ENCODE measurements around the gene MPLKIP. TPM values are rescaled to one million over a fixed set of nuclear protein-coding genes. Genes with fewer than 3 reads are reported as not detected.
A peak's percentile ranks its signal among the peaks of the same experiment; 100 is the strongest.
"Not testable (repeated sequence)": the region's sequence is repeated elsewhere in the genome, so short reads cannot be mapped to it uniquely, and the experiment has no call there.

MPLKIP gene
- 10 to 100 TPM; 24.8 to 42.0 TPM for total RNA-seq

- H3K27ac Mint-ChIP-seq = peak within 1 kb of the TSS; percentile 91 to 97
- ATAC-seq (peak; percentile 88 to 91), DNase-seq (ENCODE audit: low spot score in 2 of 2) (peak; percentile 88)
- H3K9me3 Mint-ChIP-seq = no peaks in the 10 kb centered on the region
- H3K36me3 Mint-ChIP-seq = peaks cover 0 to 9% of the 10 kb centered on the region in 2 donors
Observed at GRCh38 chr7:40134428-40135316, at the start of gene MPLKIP, which contains the start of gene SUGCT. TSS of gene MPLKIP (minus strand) at chr7:40134622. CDS start at chr7:40134567, 55 bp downstream. TSS of gene SUGCT (plus strand) at chr7:40135005.

GRCh38 chr7:40182452-40182851 lies 48.0 kb upstream of the MPLKIP start:
- Mint-ChIP-seq H3K9me3 (no peaks in the 10 kb centered on the region), H3K27ac (no peak overlapping the region), H3K36me3 (no peaks in the 10 kb centered on the region)
- ATAC-seq = no peak
- DNase-seq (ENCODE audit: low spot score in 2 of 2) = no peak

GRCh38 chr7:40177071-40177470 lies 42.6 kb upstream of the MPLKIP start:
- Mint-ChIP-seq H3K36me3 (no peaks in the 10 kb centered on the region), H3K27ac (no peak overlapping the region), H3K9me3 (no peaks in the 10 kb centered on the region)
- DNase-seq (ENCODE audit: low spot score in 2 of 2) (no peak), ATAC-seq (no peak)

- Mint-ChIP-seq H3K36me3 (no peaks in the 10 kb centered on the region), H3K9me3 (no peaks in the 10 kb centered on the region), H3K27ac (peak overlapping the region in 1 of 2 donors; percentile 36)
- ATAC-seq (no peak), DNase-seq (ENCODE audit: low spot score in 2 of 2) (no peak)
Observed at GRCh38 chr7:40175725-40176510, 41.5 kb upstream of the MPLKIP start.

DNA sequence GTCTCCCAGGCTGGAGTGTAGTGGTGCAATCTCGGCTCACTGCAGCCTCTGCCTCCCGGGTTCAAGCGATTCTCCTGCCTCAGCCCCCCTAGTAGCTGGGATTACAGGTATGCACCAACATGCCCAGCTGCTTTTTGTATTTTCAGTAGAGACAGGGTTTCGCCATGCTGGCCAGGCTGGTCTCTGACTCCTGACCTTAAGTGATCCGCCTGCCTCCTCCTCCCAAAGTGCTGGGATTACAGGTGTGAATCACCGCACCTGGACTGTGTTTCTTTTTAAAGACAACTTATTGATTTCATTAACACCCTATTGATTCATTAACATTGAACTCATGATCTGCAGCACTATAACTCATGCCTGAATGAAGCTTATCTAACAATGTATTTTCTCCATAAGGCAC lies 40.8 kb upstream of the MPLKIP start:
- H3K27ac Mint-ChIP-seq; ATAC-seq; H3K9me3 Mint-ChIP-seq; H3K36me3 Mint-ChIP-seq; DNase-seq (ENCODE audit: low spot score in 2 of 2): not testable (repeated sequence)

- H3K9me3 Mint-ChIP-seq; DNase-seq (ENCODE audit: low spot score in 2 of 2); H3K27ac Mint-ChIP-seq; H3K36me3 Mint-ChIP-seq; ATAC-seq: not testable (repeated sequence)
Observed at GRCh38 chr7:40173121-40173520, 38.7 kb upstream of the MPLKIP start.

- ATAC-seq; H3K36me3 Mint-ChIP-seq; H3K27ac Mint-ChIP-seq; DNase-seq (ENCODE audit: low spot score in 2 of 2); H3K9me3 Mint-ChIP-seq: not testable (repeated sequence)
Observed at GRCh38 chr7:40168266-40168665, 33.8 kb upstream of the MPLKIP start.

GRCh38 chr7:40167291-40167690 lies 32.9 kb upstream of the MPLKIP start:
- ATAC-seq (no peak), DNase-seq (ENCODE audit: low spot score in 2 of 2) (no peak)
- H3K9me3 Mint-ChIP-seq = no peaks in the 10 kb centered on the region
- no peak overlapping the region for H3K27ac Mint-ChIP-seq
- H3K36me3 Mint-ChIP-seq = no peaks in the 10 kb centered on the region

GRCh38 chr7:40165216-40165615 lies 30.8 kb upstream of the MPLKIP start:
- DNase-seq (ENCODE audit: low spot score in 2 of 2) (no peak), ATAC-seq (no peak)
- H3K36me3 Mint-ChIP-seq = no peaks in the 10 kb centered on the region
- no peaks in the 10 kb centered on the region for H3K9me3 Mint-ChIP-seq
- H3K27ac Mint-ChIP-seq = no peak overlapping the region

DNA sequence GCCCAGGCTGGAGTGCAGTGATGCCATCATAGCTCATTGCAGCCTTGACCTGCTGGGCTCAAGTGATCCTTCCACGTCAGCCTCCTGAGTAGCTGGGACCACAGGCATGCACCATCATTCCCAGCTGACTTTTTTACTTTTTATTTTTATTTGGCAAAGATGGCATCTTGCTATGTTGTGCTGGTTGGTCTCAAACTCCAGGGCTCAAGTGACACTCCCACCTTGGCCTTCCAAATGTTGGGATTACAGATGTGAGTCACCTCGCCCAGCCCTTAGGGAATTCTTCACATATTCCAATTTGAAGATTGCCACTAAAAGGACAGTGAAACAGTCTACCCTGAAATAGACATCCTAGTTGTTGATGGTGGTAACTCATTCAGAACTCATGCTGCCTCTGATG lies 28.1 kb upstream of the MPLKIP start:
- no peaks in the 10 kb centered on the region for H3K36me3 Mint-ChIP-seq
- no peak for ATAC-seq
- no peaks in the 10 kb centered on the region for H3K9me3 Mint-ChIP-seq

GRCh38 chr7:40156988-40157387 lies 22.6 kb upstream of the MPLKIP start:
- Mint-ChIP-seq H3K36me3 (no peaks in the 10 kb centered on the region), H3K9me3 (no peaks in the 10 kb centered on the region), H3K27ac (no peak overlapping the region)
- DNase-seq (ENCODE audit: low spot score in 2 of 2) (no peak), ATAC-seq (no peak)

More for the DNA sequence above, 28.1 kb upstream of the MPLKIP start:
- no peak for DNase-seq (ENCODE audit: low spot score in 2 of 2)
- H3K27ac Mint-ChIP-seq = no peak overlapping the region

GRCh38 chr7:40151504-40151903 lies 17.1 kb upstream of the MPLKIP start:
- no peak for ATAC-seq
- no peaks in the 10 kb centered on the region for H3K9me3 Mint-ChIP-seq
- DNase-seq (ENCODE audit: low spot score in 2 of 2) = no peak
- H3K27ac Mint-ChIP-seq = peak overlapping the region in 1 of 2 donors; percentile 38
- no peaks in the 10 kb centered on the region for H3K36me3 Mint-ChIP-seq

GRCh38 chr7:40148671-40149070 lies 14.2 kb upstream of the MPLKIP start:
- no peaks in the 10 kb centered on the region for H3K36me3 Mint-ChIP-seq
- ATAC-seq (no peak), DNase-seq (ENCODE audit: low spot score in 2 of 2) (no peak)
- no peak overlapping the region for H3K27ac Mint-ChIP-seq
- H3K9me3 Mint-ChIP-seq = no peaks in the 10 kb centered on the region

- H3K9me3 Mint-ChIP-seq; DNase-seq (ENCODE audit: low spot score in 2 of 2); ATAC-seq; H3K36me3 Mint-ChIP-seq; H3K27ac Mint-ChIP-seq: not testable (repeated sequence)
Observed at GRCh38 chr7:40148247-40148580, 13.8 kb upstream of the MPLKIP start.

- Mint-ChIP-seq H3K36me3 (no peaks in the 10 kb centered on the region), H3K27ac (no peak overlapping the region), H3K9me3 (no peaks in the 10 kb centered on the region)
- DNase-seq (ENCODE audit: low spot score in 2 of 2) (no peak), ATAC-seq (no peak)
Observed at GRCh38 chr7:40147371-40148246, 13.2 kb upstream of the MPLKIP start.

GRCh38 chr7:40145596-40146130 lies 11.2 kb upstream of the MPLKIP start:
- not testable (repeated sequence) for H3K27ac Mint-ChIP-seq; H3K36me3 Mint-ChIP-seq; DNase-seq (ENCODE audit: low spot score in 2 of 2); ATAC-seq; H3K9me3 Mint-ChIP-seq

Data from activated naive CD4-positive, alpha-beta T cell treated with anti-CD3 and anti-CD28 coated beads, Interleukin-2, amount 50 U/mL, for 72 hours (primary cell).